Measurements from ENCODE around the gene LY6G6F. TPM values are rescaled to one million over a fixed set of nuclear protein-coding genes. Genes with fewer than 3 reads are reported as not detected.

The LY6G6F gene
- total and polyA plus RNA-seq, 2 of the 13 experiments (the other 11 are each of a cell fraction or from before 2014, with no cell fraction given), result not detected

DNA sequence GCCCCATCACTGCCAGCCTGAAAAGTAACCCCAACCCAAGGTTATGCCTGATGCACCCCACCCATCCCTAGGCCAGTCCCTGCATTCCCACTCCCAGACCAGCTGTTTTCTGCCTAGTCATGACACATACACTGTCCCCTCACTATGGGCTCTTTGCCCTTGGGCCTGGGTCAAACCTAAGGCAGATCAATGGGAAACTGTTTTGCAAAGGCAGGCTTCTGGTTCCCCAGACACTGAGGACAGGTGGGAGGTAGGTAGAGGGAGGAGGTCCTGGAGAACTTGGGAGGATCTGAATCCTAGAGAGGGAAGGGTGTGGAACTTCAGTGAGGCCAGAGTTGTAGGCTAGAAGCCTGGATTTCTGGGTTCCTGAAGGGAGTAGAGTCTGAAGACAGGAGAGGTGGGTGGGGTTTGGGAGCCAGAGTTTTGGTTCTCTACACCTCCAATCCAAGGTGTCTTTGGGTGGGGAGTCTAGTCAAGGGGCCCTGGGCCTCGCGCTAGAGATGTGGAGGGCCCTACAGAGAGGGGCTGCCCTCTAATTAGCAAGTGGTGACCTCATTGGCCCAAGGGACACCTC is 27.7 kb downstream of the LY6G6F start:
- Histone ChIP-seq H3K4me2 (ENCODE audit: low read depth, low read length) (peak overlapping the region; percentile 98), H3K79me2 (ENCODE audit: insufficient read depth, low read length) (peaks cover 41% of the 10 kb centered on the region), H3K9me3 (ENCODE audit: low read length) (no peaks in the 10 kb centered on the region), H3K27me3 (ENCODE audit: control insufficient read depth in 1 of 2, insufficient read depth in 2 of 2, low read length in 2 of 2) (no peaks in the 10 kb centered on the region; a peak in 1 of 5 replicates), H3K9ac (ENCODE audit: insufficient read depth, low read depth, low read length) (peak overlapping the region; percentile 98), H3K4me1 (ENCODE audit: insufficient read depth, low read length) (peaks cover 76% of the 10 kb centered on the region), H3K27ac (ENCODE audit: extremely low read length, insufficient read depth, low read length) (peak overlapping the region; percentile 99), H4K20me1 (ENCODE audit: insufficient read depth, low read length) (peaks cover 33% of the 10 kb centered on the region; the same call in 1 of the 2 replicates), H3K36me3 (replicated peaks in 1 of 2; ENCODE audit: control insufficient read depth in 1 of 2, insufficient read depth in 2 of 2, low read length in 2 of 2) (peaks cover 18 to 42% of the 10 kb centered on the region in 2 experiments), H2AFZ (ENCODE audit: low read length) (no peak overlapping the region), H3K4me3 (replicated peaks in 1 of 3; ENCODE audit: insufficient read depth in 1 of 3, low read depth in 2 of 3, low read length in 3 of 3) (peak overlapping the region; percentile 71 to 92 (median 92))
- in situ Hi-C loops (cut with HindIII; ENCODE audit: extremely low pct_ligation_motif_present, low pct_unique_long_range_greater_than_20kb) (loop anchor here (5.0 kb wide), 1 partner anchor 33 kb away; no protein-coding TSS in a partner anchor), intact Hi-C loops (cut with micrococcal nuclease; ENCODE audit: unreplicated experiment) (no loop called here)
- CTCF ChIA-PET (ENCODE audit: low intra/inter-chr PET ratio, low total read pairs), result interaction anchor here (1.3 kb wide), 1 partner anchor 36 kb away, joined by 3 read pairs; no protein-coding TSS in a partner anchor
- DNase-seq (ENCODE audit: low spot score), result no peak
- POLR2A ChIA-PET, result interaction anchor here (1.0 to 11.3 kb wide), 17 partner anchors 10 to 129 kb away, joined by 3 to 279 read pairs (median 40); partner anchors contain the start of genes APOM, BAG6, C6orf47 and HSPA1B
- whole genome bisulfite sequencing (ENCODE audit: low lambda C conversion rate), result 25% methylated on average over 2 of the region's 2 CpGs
- no TSS peak for BruUV-seq (replicated peaks)
- ATAC-seq, result no peak
- peak; percentile 39 for FAIRE-seq
- TF ChIP-seq TARDBP (CRISPR knock-in tag; IDR thresholded peaks at IDR 0.05), result peak; percentile 63; the same call in 1 of the 2 replicates
- TF ChIP-seq, protein P1, sequence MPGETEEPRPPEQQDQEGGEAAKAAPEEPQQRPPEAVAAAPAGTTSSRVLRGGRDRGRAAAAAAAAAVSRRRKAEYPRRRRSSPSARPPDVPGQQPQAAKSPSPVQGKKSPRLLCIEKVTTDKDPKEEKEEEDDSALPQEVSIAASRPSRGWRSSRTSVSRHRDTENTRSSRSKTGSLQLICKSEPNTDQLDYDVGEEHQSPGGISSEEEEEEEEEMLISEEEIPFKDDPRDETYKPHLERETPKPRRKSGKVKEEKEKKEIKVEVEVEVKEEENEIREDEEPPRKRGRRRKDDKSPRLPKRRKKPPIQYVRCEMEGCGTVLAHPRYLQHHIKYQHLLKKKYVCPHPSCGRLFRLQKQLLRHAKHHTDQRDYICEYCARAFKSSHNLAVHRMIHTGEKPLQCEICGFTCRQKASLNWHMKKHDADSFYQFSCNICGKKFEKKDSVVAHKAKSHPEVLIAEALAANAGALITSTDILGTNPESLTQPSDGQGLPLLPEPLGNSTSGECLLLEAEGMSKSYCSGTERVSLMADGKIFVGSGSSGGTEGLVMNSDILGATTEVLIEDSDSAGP (CRISPR knock-in tag; IDR thresholded peaks at IDR 0.05; ENCODE audit: borderline replicate concordance), result 0 out of 2 replicates have a peak, but pooled peaks have one; percentile 27
- 0 out of 2 replicates have a peak, but pooled peaks have one; percentile 12 for TF ChIP-seq ZNF501 (CRISPR knock-in tag; IDR thresholded peaks at IDR 0.05)
- TF ChIP-seq ZNF34 (CRISPR knock-in tag; IDR thresholded peaks at IDR 0.05; ENCODE audit: borderline replicate concordance), result peak; percentile 50; the same call in 1 of the 2 replicates
- TF ChIP-seq, protein P2, sequence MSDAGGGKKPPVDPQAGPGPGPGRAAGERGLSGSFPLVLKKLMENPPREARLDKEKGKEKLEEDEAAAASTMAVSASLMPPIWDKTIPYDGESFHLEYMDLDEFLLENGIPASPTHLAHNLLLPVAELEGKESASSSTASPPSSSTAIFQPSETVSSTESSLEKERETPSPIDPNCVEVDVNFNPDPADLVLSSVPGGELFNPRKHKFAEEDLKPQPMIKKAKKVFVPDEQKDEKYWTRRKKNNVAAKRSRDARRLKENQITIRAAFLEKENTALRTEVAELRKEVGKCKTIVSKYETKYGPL (CRISPR knock-in tag; IDR thresholded peaks at IDR 0.05), result no peak
- 0 out of 2 replicates have a peak, but pooled peaks have one; percentile 8 for TF ChIP-seq ZNF263 (CRISPR knock-in tag; IDR thresholded peaks at IDR 0.05)
- TF ChIP-seq ZC3H4 (CRISPR knock-in tag; IDR thresholded peaks at IDR 0.05; ENCODE audit: borderline replicate concordance), result no peak
- TF ChIP-seq, protein P3, sequence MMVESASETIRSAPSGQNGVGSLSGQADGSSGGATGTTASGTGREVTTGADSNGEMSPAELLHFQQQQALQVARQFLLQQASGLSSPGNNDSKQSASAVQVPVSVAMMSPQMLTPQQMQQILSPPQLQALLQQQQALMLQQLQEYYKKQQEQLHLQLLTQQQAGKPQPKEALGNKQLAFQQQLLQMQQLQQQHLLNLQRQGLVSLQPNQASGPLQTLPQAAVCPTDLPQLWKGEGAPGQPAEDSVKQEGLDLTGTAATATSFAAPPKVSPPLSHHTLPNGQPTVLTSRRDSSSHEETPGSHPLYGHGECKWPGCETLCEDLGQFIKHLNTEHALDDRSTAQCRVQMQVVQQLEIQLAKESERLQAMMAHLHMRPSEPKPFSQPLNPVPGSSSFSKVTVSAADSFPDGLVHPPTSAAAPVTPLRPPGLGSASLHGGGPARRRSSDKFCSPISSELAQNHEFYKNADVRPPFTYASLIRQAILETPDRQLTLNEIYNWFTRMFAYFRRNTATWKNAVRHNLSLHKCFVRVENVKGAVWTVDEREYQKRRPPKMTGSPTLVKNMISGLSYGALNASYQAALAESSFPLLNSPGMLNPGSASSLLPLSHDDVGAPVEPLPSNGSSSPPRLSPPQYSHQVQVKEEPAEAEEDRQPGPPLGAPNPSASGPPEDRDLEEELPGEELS (CRISPR knock-in tag; IDR thresholded peaks at IDR 0.05), result 0 out of 2 replicates have a peak, but pooled peaks have one; percentile 10
- peak; percentile 59; the same call in 1 of the 2 replicates for TF ChIP-seq TGIF2 (CRISPR knock-in tag; IDR thresholded peaks at IDR 0.05)
- 0 out of 2 replicates have a peak, but pooled peaks have one; percentile 21 for TF ChIP-seq ZNF563 (CRISPR knock-in tag; IDR thresholded peaks at IDR 0.05)
- TF ChIP-seq ZNF547 (CRISPR knock-in tag; IDR thresholded peaks at IDR 0.05), result no peak
- TF ChIP-seq, protein P4, sequence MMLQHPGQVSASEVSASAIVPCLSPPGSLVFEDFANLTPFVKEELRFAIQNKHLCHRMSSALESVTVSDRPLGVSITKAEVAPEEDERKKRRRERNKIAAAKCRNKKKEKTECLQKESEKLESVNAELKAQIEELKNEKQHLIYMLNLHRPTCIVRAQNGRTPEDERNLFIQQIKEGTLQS (CRISPR knock-in tag; IDR thresholded peaks at IDR 0.05), result peak; percentile 91; the same call in 1 of the 2 replicates
- TF ChIP-seq, protein P5, sequence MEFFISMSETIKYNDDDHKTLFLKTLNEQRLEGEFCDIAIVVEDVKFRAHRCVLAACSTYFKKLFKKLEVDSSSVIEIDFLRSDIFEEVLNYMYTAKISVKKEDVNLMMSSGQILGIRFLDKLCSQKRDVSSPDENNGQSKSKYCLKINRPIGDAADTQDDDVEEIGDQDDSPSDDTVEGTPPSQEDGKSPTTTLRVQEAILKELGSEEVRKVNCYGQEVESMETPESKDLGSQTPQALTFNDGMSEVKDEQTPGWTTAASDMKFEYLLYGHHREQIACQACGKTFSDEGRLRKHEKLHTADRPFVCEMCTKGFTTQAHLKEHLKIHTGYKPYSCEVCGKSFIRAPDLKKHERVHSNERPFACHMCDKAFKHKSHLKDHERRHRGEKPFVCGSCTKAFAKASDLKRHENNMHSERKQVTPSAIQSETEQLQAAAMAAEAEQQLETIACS (CRISPR knock-in tag; IDR thresholded peaks at IDR 0.05), result no peak
- peak; percentile 47; the same call in 1 of the 2 replicates for TF ChIP-seq ZSCAN25 (CRISPR knock-in tag; IDR thresholded peaks at IDR 0.05)
- no peak for TF ChIP-seq SRSF4 (IDR thresholded peaks at IDR 0.05; ENCODE audit: low read depth, low read length, poor library complexity, severe bottlenecking)
- TF ChIP-seq JUNB (CRISPR knock-in tag; IDR thresholded peaks at IDR 0.05; ENCODE audit: borderline replicate concordance), result 0 out of 2 replicates have a peak, but pooled peaks have one; percentile 27
- TF ChIP-seq NONO (IDR thresholded peaks at IDR 0.05), result no peak
- TF ChIP-seq NONO (CRISPR knock-in tag; conservative IDR thresholded peaks at IDR 0.05), result 0 out of 2 replicates have a peak, but pooled peaks have one; percentile 65
